ENCODE data around the gene TMEM164.

DNA sequence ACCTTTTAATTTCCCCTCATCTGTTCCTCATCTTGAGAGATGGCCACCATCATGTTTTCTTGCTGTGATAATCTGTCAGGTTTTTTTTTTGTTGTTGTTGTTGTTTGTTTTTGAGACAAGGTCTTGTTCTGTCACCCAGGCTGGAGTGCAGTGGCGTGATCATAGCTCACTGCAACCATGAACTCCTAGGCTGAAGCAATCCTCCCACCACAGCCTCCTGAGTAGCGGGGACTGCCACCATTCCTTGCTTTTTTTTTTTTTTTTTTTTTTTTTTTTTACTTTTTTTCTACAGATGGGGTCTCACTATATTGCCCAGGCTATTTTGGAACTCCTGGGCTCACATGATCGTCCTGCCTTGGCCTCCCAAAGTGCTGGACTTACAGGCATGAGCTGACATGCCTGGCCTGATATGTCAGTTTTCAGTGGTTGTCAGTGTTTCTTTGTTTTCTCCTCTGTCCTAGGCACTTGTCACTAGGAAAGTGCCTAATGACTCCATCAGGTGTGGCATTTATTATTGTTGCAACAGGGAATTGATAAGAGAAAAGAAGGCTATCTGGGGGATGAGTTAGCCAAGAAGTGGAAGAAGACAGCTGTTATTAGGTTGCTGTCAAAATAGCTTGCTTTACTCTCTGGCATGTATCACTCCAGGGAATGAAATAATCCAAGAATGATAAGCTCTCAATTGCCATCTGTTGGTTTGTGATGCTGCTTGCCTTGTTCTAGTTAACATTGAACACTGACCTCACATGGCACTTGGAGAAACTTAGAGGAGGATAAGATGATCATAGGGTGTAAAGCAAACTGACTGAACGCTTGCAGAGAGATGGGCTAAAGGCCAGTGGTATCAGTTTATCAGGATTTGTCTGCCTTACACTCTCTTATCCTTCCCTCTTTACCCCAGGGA lies 41.7 kb downstream of the TMEM164 start:
- TF ChIP-seq, protein P1, sequence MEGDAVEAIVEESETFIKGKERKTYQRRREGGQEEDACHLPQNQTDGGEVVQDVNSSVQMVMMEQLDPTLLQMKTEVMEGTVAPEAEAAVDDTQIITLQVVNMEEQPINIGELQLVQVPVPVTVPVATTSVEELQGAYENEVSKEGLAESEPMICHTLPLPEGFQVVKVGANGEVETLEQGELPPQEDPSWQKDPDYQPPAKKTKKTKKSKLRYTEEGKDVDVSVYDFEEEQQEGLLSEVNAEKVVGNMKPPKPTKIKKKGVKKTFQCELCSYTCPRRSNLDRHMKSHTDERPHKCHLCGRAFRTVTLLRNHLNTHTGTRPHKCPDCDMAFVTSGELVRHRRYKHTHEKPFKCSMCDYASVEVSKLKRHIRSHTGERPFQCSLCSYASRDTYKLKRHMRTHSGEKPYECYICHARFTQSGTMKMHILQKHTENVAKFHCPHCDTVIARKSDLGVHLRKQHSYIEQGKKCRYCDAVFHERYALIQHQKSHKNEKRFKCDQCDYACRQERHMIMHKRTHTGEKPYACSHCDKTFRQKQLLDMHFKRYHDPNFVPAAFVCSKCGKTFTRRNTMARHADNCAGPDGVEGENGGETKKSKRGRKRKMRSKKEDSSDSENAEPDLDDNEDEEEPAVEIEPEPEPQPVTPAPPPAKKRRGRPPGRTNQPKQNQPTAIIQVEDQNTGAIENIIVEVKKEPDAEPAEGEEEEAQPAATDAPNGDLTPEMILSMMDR (conservative IDR thresholded peaks at IDR 0.05 in 1 of 2, IDR thresholded peaks at IDR 0.05 in 1 of 2; ENCODE audit: low read depth in 1 of 2, low read length in 2 of 2) = no peak
- no peak for TF ChIP-seq EZH2 (IDR thresholded peaks at IDR 0.05; ENCODE audit: low read length, missing control alignments)
